ENCODE measurements around the gene S100A16.
"Not testable (repeated sequence)": the region's sequence is repeated elsewhere in the genome, so short reads cannot be mapped to it uniquely, and the experiment has no call there.

Gene S100A16

GRCh38 chr1:153583514-153583913 lies 29.4 kb downstream of the S100A16 start:
- not testable (repeated sequence) for DNase-seq

DNA sequence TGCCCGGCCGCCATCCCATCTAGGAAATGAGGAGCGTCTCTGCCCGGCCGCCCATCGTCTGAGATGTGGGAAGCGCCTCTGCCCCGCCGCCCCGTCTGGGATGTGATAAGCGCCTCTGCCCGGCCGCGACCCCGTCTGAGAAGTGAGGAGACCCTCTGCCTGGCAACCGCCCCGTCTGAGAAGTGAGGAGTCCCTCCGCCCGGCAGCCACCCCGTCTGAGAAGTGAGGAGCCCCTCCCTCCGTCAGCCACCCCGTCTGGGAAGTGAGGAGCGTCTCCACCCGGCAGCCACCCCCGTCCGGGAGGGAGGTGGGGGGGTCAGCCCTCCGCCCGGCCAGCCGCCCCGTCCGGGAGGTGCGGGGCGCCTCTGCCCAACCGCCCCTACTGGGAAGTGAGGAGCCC lies 30.1 kb downstream of the S100A16 start:
- not testable (repeated sequence) for DNase-seq

DNA sequence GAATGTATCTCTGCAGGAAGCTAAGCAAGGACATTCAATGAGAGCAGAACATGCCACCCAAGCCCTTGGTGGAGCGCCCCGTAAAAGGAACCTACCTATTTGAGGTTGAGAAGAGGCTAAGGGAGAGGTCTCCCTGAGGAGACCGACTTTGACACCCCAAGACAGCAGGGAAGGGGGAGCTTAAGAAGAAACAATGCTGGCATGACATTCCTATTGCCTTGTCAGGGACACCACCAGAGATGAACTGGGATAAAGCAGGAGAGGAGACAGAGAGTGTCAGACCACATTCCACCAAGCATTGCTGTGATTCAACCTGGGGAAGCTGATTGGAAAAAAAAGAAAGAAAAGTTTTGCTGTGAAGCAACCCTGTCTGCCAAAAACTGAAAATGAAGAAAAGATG lies 34.0 kb downstream of the S100A16 start:
- no peak for DNase-seq

GRCh38 chr1:153578490-153578889 lies 34.4 kb downstream of the S100A16 start:
- no peak for DNase-seq

- DNase-seq = no peak
Measured at GRCh38 chr1:153577624-153578051, 35.3 kb downstream of the S100A16 start.

DNA sequence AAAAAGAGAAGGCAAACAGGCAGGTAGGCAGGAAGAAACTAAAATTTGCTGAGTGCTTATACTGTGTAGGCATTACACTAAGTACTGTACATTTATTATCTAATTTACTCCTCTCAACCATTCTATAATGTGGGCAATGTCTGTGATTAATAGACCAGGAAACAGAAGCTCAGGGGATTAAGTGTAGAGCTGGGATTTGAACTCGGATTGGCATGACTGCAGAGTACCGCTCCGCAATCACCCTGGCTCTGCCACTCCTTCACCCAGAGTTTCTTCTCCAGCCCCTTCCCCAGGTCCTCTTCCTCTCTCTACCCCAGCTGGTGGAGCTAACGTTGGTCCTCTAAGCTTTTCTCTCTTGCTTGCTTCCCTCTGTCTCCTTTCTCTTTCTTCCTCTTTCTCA lies 35.8 kb downstream of the S100A16 start:
- no peak for DNase-seq

- DNase-seq = not testable (repeated sequence)
Measured at GRCh38 chr1:153575497-153575896, 37.4 kb downstream of the S100A16 start.

GRCh38 chr1:153575081-153575491 lies 37.9 kb downstream of the S100A16 start:
- not testable (repeated sequence) for DNase-seq

- DNase-seq = no peak
Measured at GRCh38 chr1:153573351-153573750, 39.6 kb downstream of the S100A16 start.

DNA sequence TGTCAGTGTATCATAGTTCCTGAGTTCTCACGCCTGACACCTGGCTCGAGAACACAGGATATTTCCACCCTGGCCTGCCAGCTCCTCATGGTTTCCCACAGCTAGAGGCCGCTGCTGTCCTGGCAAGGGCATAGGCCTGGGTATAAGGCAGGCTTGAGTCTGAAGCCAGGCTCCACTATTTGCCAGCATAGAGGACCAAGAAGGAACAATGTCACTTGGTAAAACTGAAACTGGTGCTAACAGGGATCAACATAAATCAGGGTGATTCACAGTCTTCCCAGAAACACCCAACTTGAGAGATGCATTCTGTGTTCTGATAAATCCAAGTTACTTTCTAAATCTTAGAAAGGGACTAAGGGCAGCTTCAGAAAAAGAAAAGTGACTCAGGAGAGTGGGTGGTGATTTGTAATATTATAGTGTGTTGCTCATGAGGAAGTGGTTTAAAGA lies 40.3 kb downstream of the S100A16 start:
- peak; percentile 81 for DNase-seq

GRCh38 chr1:153571706-153572105 lies 41.2 kb downstream of the S100A16 start:
- DNase-seq = no peak

DNA sequence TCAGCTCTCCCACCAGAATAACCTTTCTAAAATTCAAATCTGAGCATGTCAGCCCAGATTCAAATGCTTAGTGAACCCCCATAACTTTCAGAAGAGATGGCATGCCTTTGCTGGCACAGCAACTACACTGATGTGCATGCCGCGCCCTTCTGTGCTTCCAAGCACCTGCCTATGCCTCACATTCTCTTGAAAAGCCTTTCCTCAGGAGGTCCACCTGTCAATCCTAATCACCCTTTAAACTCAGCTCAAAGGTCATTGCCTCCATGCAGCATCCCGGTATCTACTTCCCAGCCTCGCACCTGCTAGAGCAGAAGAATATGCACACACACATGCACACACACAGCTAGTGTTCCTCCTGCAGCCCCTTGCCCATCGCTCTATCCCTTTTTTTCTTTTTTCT lies 42.1 kb downstream of the S100A16 start:
- no peak for DNase-seq

DNA sequence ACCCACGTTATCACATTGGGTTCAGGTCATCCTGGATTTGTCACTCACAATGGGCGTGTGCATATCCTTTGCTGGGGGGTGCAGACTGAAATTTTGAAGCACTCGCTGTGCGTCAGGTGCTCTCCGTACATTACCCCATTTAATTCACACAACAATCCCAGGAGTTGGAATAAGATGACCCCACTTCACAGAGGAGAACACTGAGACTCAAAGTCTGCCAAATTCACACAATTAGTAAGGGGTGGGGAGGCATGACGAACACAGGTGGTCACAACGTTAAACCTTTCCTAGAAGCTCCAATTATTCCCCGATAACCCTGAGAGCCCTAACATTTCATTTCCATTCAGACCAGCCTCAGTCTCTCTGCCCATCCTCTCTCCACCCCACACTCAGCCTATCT lies 43.5 kb downstream of the S100A16 start:
- DNase-seq = no peak

- DNase-seq = peak; percentile 89
Measured at GRCh38 chr1:153568367-153569099, 44.4 kb downstream of the S100A16 start.

- peak; percentile 86 for DNase-seq
Measured at GRCh38 chr1:153567621-153568366, 45.1 kb downstream of the S100A16 start.

DNA sequence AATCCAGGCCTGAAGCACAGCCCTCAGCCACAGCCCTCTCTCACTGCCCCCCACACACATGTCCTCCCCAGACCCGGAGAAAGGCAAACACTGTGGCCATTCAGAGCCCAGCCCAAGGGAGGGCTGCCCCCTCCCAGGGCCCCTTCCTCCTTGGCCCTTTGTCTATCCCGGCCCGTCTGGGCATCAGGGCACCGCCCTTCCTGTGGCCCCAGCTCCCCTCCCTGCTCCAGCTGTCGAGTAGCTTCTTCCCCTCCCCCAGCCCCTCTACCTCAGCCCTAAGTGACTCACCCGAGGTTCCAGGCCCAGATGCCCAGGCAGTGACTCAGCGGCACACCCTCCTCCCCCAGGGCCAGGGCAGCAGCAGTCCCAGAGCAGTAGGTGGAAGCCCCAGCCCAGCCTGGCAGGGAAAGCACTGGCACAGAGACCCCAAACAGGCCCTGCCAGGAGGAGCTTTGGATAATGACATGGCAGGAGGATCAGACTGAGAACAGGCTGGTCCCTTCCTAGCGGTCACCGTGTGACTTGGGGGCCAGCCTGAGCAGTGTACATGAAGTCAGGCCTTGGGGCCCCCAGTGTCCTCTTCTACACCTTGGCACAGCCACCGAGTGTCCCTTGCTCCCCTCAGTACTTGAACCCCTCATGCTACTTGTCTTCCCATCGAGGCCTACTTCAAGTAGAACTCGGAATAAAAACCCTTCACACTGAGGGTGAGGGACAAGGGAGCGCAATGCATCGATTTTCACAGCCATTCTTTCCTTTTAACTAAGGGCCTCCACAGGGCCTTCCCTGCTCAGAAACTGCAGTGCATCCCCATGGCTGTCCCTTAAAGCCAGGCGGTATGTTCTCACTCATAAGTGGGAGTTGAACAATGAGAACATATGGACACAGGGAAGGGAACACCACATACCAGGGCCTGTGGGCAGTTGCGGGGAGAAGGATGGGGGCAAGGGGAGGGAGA lies 46.2 kb downstream of the S100A16 start:
- DNase-seq = peak; percentile 94

- peak; percentile 77 for DNase-seq
Measured at GRCh38 chr1:153565529-153566374, 47.2 kb downstream of the S100A16 start, which contains the start of gene S100A2. Gene S100A2, minus strand, starts transcription at chr1:153565844. Its CDS starts 1,967 bp downstream, at chr1:153563877.

DNA sequence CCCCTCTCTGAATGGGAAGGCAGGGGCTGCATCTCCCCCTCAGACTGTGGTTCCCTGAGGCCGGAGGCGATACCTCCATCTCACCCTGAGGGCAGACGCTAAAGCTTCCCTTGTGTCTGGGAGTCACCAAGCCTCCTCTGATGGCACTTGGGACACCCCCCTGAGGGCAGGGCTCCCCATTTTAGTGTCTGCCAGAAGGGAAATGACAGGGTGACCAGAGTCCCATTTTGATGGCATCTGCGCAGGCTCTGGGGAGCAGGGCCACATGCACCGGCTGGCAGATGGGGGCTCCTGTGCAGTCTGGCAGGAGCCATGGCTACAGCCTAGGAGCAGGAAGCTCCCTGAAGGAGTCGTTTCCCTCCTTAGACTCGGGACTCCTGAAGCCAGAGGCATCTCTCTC lies 48.9 kb downstream of the S100A16 start:
- DNase-seq = no peak

DNA sequence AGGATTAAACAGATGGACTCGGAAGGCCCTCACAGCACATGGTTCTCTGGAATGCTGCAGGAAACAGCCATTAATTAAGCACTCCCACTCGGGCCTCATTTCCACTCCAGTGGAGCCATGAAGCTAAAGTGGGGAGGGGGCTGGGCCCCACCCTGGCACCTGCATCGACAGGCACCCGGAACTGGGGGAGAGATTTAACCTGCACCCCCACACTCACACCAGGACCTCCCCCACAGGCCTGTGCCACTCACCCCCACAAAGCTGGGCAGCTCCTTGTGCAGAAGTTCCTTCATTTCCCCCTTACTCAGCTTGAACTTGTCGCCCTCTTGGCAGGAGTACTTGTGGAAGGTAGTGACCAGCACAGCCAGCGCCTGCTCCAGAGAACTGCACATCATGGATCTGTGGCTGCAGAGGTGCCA lies 49.4 kb downstream of the S100A16 start:
- DNase-seq = no peak

GRCh38 chr1:153562021-153562420 lies 50.9 kb downstream of the S100A16 start:
- not testable (repeated sequence) for DNase-seq

DNA sequence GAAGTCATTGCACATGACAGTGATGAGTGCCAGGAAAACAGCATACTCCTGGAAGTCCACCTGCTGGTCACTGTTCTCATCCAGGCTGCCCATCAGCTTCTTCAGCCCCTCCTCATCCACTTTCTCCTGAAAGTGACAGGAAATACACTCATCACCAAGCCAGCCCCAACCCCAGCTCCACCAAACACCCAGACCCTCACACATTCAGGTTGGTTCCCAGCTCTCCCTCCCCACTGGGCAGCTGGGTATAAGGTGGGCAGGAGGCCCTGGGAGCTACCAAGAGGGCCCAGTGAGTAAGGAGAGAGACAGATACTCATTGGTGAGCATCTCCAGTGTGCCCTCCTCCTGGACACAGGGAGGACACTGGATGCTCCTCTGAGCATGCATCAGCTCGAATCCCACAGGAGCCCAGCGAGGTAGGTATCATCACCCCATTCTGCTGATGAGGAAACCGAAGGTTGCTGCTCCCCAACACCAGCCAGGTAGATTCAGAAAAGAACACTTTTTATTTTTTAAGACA lies 51.4 kb downstream of the S100A16 start:
- no peak for DNase-seq
